HEK293 (cell line): ENCODE data around the gene C22orf42.
A peak's percentile ranks its signal among the peaks of the same experiment; 100 is the strongest.
"Not testable (repeated sequence)": the region's sequence is repeated elsewhere in the genome, so short reads cannot be mapped to it uniquely, and the experiment has no call there.

Experiments used
- CTCF ChIA-PET: fragments of 350-600 bp; formaldehyde crosslinking; extraction: SDS; loops from one replicate; lab custom pipeline; 2021; ENCODE audit warnings: antibody characterized with exemption; lab: Yijun Ruan, JAX
- POLR2A ChIA-PET: fragments of 300-600 bp; formaldehyde crosslinking; extraction: SDS; loops from one replicate; lab custom pipeline; 2020; ENCODE audit warnings: antibody characterized with exemption, inconsistent platforms; lab: Yijun Ruan, JAX
- H3K27ac ChIP-seq: fragments of 200-500 bp; sonication (Bioruptor generic); 2 replicates; pipeline ENCODE4 v1.5.1; 2014; ENCODE audit warnings: low read depth, low read length, control low read depth, inconsistent platforms; ENCODE audit errors: extremely low read depth
- H3K36me3 ChIP-seq, 2 experiments: fragments of 200-500 bp in 1 of 2; sonication (Bioruptor generic) in 1 of 2; 1 replicate in 1 of 2; 2 replicates in 1 of 2; pipeline ENCODE4 v1.5.1; 2014 to 2017; ENCODE audit warnings: inconsistent platforms in 2 of 2, low read length in 2 of 2; ENCODE audit not compliant: control insufficient read depth in 2 of 2, insufficient read depth in 1 of 2
- H3K4me1 ChIP-seq: fragments of 200-500 bp; sonication (Bioruptor generic); 2 replicates; pipeline ENCODE4 v1.5.1; 2014; ENCODE audit warnings: mild to moderate bottlenecking, low read length, inconsistent platforms; ENCODE audit not compliant: control insufficient read depth, insufficient read depth
- H3K4me3 ChIP-seq: 2 replicates; pipeline ENCODE4 v1.5.1; 2011; ENCODE audit warnings: low read depth, mild to moderate bottlenecking, control low read depth, low read length, moderate library complexity
- H3K9me3 ChIP-seq: fragments of 200-500 bp; sonication (Bioruptor generic); 2 replicates; pipeline ENCODE4 v1.5.1; 2014; ENCODE audit warnings: low read depth, low read length, inconsistent platforms; ENCODE audit not compliant: control insufficient read depth, insufficient read depth
- HOXD13 ChIP-seq: sonication (generic); formaldehyde crosslinking; IDR thresholded peaks from 2 replicates; pipeline ENCODE4 v1.8.0; 2022; ENCODE audit warnings: missing genetic modification reagents, borderline replicate concordance
- OSR2 ChIP-seq: fragments of 450-650 bp; formaldehyde crosslinking; IDR thresholded peaks from 2 replicates; pipeline ENCODE4 v1.5.1; 2016; ENCODE audit warnings: missing biosample characterization, missing genetic modification characterization
- PRDM1 ChIP-seq: fragments of 450-650 bp; formaldehyde crosslinking; IDR thresholded peaks from 2 replicates; pipeline ENCODE4; 2016; ENCODE audit warnings: missing biosample characterization, missing genetic modification characterization
- SETDB1 ChIP-seq: IDR thresholded peaks from one replicate; pipeline ENCODE4 v1.6.1; 2017; ENCODE audit warnings: mild to moderate bottlenecking, low read length, moderate library complexity, mixed read lengths; ENCODE audit not compliant: insufficient read length
- ZBTB17 ChIP-seq: fragments of 450-650 bp; formaldehyde crosslinking; IDR thresholded peaks from 2 replicates; pipeline ENCODE4 v1.5.1; 2016; ENCODE audit warnings: missing biosample characterization, missing genetic modification characterization
- ZEB2 ChIP-seq: fragments of 450-650 bp; formaldehyde crosslinking; IDR thresholded peaks from 2 replicates; pipeline ENCODE4 v1.5.1; 2016; ENCODE audit warnings: missing biosample characterization, missing genetic modification characterization
- ZFHX2 ChIP-seq: fragments of 450-650 bp; formaldehyde crosslinking; conservative IDR thresholded peaks from 2 replicates; pipeline ENCODE4 v1.5.1; 2016; ENCODE audit warnings: missing biosample characterization, missing genetic modification characterization
- ZNF169 ChIP-seq: fragments of 450-650 bp; formaldehyde crosslinking; IDR thresholded peaks from 2 replicates; pipeline ENCODE4 v1.5.1; 2016; ENCODE audit warnings: missing biosample characterization, missing genetic modification characterization
- ZNF311 ChIP-seq: fragments of 450-650 bp; formaldehyde crosslinking; IDR thresholded peaks from 2 replicates; pipeline ENCODE4 v1.5.1; 2017; ENCODE audit warnings: missing biosample characterization, missing genetic modification characterization, borderline replicate concordance
- ZNF785 ChIP-seq: fragments of 450-650 bp; formaldehyde crosslinking; IDR thresholded peaks from 2 replicates; pipeline ENCODE4 v1.5.1; 2016; ENCODE audit warnings: missing biosample characterization, missing genetic modification characterization
- TF ChIP-seq, protein P1 (sequence below): fragments of 450-650 bp; formaldehyde crosslinking; IDR thresholded peaks from 2 replicates; pipeline ENCODE4 v1.5.1; 2016; ENCODE audit warnings: missing biosample characterization, missing genetic modification characterization

The C22orf42 gene

GRCh38 chr22:32175115-32175514 is 16.0 kb upstream of the C22orf42 start:
- Histone ChIP-seq H3K4me1 (no peaks in the 10 kb centered on the region), H3K4me3 (no peak overlapping the region), H3K9me3 (no peaks in the 10 kb centered on the region), H3K27ac (no peak overlapping the region), H3K36me3 (no peaks in the 10 kb centered on the region)
- CTCF ChIA-PET, result no interaction called here
- no peak for TF ChIP-seq ZNF311 (tag by site-specific recombination)
- TF ChIP-seq PRDM1 (tag by site-specific recombination), result no peak
- no peak for TF ChIP-seq ZNF169 (tag by site-specific recombination)
- no peak for TF ChIP-seq ZFHX2 (tag by site-specific recombination)
- TF ChIP-seq HOXD13 (CRISPR knock-in tag), result no peak
- no peak for TF ChIP-seq SETDB1
- TF ChIP-seq ZNF785 (tag by site-specific recombination), result no peak
- TF ChIP-seq, protein P1, sequence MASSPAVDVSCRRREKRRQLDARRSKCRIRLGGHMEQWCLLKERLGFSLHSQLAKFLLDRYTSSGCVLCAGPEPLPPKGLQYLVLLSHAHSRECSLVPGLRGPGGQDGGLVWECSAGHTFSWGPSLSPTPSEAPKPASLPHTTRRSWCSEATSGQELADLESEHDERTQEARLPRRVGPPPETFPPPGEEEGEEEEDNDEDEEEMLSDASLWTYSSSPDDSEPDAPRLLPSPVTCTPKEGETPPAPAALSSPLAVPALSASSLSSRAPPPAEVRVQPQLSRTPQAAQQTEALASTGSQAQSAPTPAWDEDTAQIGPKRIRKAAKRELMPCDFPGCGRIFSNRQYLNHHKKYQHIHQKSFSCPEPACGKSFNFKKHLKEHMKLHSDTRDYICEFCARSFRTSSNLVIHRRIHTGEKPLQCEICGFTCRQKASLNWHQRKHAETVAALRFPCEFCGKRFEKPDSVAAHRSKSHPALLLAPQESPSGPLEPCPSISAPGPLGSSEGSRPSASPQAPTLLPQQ (tag by site-specific recombination), result no peak
- POLR2A ChIA-PET, result no interaction called here

DNA sequence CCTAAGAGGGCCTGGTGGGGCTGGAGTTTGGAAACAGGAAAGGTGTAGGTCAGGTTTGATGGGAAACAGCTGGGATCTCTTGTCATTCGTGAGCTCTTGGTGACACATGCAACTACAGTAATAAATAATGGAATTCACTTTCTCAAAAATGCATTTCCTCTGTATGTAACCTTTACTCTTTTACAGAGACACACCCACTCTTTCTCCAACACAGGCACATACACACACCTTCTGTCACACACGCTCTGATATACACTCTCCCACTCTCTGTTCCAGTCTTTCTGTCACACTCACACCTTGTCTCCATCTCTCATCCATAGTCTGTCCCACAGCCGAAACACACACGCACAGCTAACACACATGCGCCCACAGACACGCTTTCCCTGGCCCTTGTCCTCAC is 6.6 kb upstream of the C22orf42 start:
- TF ChIP-seq OSR2 (tag by site-specific recombination), result no peak
- Histone ChIP-seq H3K4me1 (peaks cover 12% of the 10 kb centered on the region), H3K4me3 (no peak overlapping the region), H3K36me3 (no peaks in the 10 kb centered on the region), H3K27ac (no peak overlapping the region), H3K9me3 (no peaks in the 10 kb centered on the region)
- ChIA-PET CTCF (interaction anchor here (0.9 kb wide), 1 partner anchor 212 kb away, joined by 3 read pairs; no protein-coding TSS in a partner anchor), POLR2A (interaction anchor here (0.6 kb wide), 1 partner anchor 507 kb away, joined by 3 read pairs; no protein-coding TSS in a partner anchor)

DNA sequence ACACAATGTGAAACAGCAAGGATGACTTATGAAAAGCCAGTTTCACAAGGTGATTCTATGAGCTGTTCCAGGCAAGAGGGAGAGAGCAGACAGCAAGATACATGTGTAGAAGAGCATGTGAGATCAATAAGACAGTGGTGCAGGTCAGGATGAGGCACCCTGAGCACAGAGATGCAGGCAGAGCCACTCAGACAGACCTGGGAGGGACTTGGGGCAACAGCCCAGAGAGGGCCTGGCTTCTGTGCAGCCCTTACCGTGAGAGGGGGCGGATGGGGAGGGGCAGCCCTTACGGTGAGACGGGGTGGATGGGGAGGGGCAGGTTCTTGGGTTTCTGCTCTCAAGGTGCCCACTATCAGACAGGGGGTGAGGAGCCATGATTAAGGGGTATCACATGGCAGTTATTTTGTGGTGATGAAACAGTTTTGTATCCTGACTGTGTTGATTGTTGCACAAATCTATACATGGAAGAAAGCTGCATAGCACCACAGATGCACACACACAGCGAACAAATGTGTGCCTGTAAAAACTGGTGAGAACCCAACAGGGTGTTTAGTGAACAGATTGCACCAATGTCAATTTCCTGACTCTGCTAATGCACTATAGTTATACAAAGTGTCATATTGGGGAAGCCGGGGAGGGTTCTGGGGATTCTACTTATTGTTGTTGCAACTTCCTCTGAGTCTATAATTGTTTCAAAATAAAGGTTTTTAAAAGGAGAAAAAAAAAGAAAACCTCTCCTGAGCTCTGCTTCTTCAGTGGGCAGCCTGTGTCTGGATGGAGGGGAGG is 5.2 kb upstream of the C22orf42 start:
- POLR2A ChIA-PET, result no interaction called here
- Histone ChIP-seq H3K4me3 (no peak overlapping the region), H3K27ac (no peak overlapping the region), H3K9me3 (no peaks in the 10 kb centered on the region), H3K36me3 (no peaks in the 10 kb centered on the region), H3K4me1 (peaks cover 12% of the 10 kb centered on the region)
- TF ChIP-seq ZBTB17 (peak; percentile 63), ZEB2 (tag by site-specific recombination) (no peak), ZFHX2 (tag by site-specific recombination) (0 out of 2 replicates have a peak, but pooled peaks have one; percentile 14), OSR2 (tag by site-specific recombination) (no peak)
- CTCF ChIA-PET, result interaction anchor here (0.6 to 1.2 kb wide), 3 partner anchors 22 to 187 kb away, joined by 3 to 7 read pairs (median 3); no protein-coding TSS in a partner anchor

GRCh38 chr22:32160411-32160810 is 1.3 kb upstream of the C22orf42 start:
- H3K9me3 ChIP-seq, POLR2A ChIA-PET, H3K36me3 ChIP-seq, H3K4me3 ChIP-seq, H3K27ac ChIP-seq, CTCF ChIA-PET: not testable (repeated sequence)
- peaks cover 12% of the 10 kb centered on the region for H3K4me1 ChIP-seq

- CTCF ChIA-PET, H3K4me3 ChIP-seq, H3K9me3 ChIP-seq, H3K4me1 ChIP-seq, POLR2A ChIA-PET, H3K36me3 ChIP-seq, H3K27ac ChIP-seq: not testable (repeated sequence)
Measured at GRCh38 chr22:32157632-32158031, 1.5 kb downstream of the C22orf42 start.

GRCh38 chr22:32154727-32155126 is 4.4 kb downstream of the C22orf42 start:
- H3K27ac ChIP-seq, H3K4me3 ChIP-seq, POLR2A ChIA-PET, H3K36me3 ChIP-seq, H3K9me3 ChIP-seq, H3K4me1 ChIP-seq: not testable (repeated sequence)
- CTCF ChIA-PET, result interaction anchor here (1.1 kb wide), 1 partner anchor 111 kb away, joined by 4 read pairs; no protein-coding TSS in a partner anchor

- H3K36me3 ChIP-seq, H3K27ac ChIP-seq, H3K4me3 ChIP-seq, H3K4me1 ChIP-seq, POLR2A ChIA-PET, H3K9me3 ChIP-seq: not testable (repeated sequence)
- CTCF ChIA-PET, result interaction anchor here (0.6 kb wide), 1 partner anchor 47 kb away, joined by 3 read pairs; no protein-coding TSS in a partner anchor
Measured at GRCh38 chr22:32151641-32152040, 7.5 kb downstream of the C22orf42 start.

GRCh38 chr22:32150647-32151046 is 8.5 kb downstream of the C22orf42 start:
- CTCF ChIA-PET, result interaction anchor here (0.6 kb wide), 1 partner anchor 50 kb away, joined by 3 read pairs; no protein-coding TSS in a partner anchor
- H3K4me1 ChIP-seq, POLR2A ChIA-PET, H3K4me3 ChIP-seq, H3K27ac ChIP-seq, H3K36me3 ChIP-seq, H3K9me3 ChIP-seq: not testable (repeated sequence)
